MM.1S (cell line): ENCODE measurements around the gene CDH4.
A peak's percentile ranks its signal among the peaks of the same experiment; 100 is the strongest.

Experiments used
- DNase-seq: peaks from one replicate; pipeline ENCODE4 v3.0.0-alpha.2; 2015
- H2AFZ ChIP-seq: fragments of 300-600 bp; sonication (generic); 2 replicates; pipeline ENCODE4 v1.6.0; 2016; ENCODE audit warnings: antibody characterized with exemption, low read length
- H3F3A ChIP-seq: fragments of 300-600 bp; sonication (generic); 2 replicates; pipeline ENCODE4 v1.6.1; 2016; ENCODE audit warnings: mild to moderate bottlenecking, antibody characterized with exemption, low read length, moderate library complexity, mixed read lengths; ENCODE audit not compliant: insufficient read depth
- H3K27ac ChIP-seq: fragments of 300-600 bp; sonication (generic); 2 replicates; pipeline ENCODE4 v1.5.1; 2016; ENCODE audit warnings: mild to moderate bottlenecking, low read length
- H3K27me3 ChIP-seq: fragments of 300-600 bp; sonication (generic); replicated peaks from 2 replicates; pipeline ENCODE4 v1.6.0; 2016; ENCODE audit warnings: low read length; ENCODE audit not compliant: insufficient read depth
- H3K36me3 ChIP-seq: fragments of 300-600 bp; sonication (generic); replicated peaks from 2 replicates; pipeline ENCODE4 v1.6.1; 2016; ENCODE audit warnings: mild to moderate bottlenecking, low read length, mixed read lengths; ENCODE audit not compliant: insufficient read depth
- H3K4me1 ChIP-seq: fragments of 300-600 bp; sonication (generic); 2 replicates; pipeline ENCODE4 v1.6.1; 2016; ENCODE audit warnings: low read length, mixed read lengths
- H3K4me2 ChIP-seq: fragments of 300-600 bp; sonication (generic); 2 replicates; pipeline ENCODE4 v1.6.0; 2016; ENCODE audit warnings: low read depth, low read length
- H3K4me3 ChIP-seq: fragments of 300-600 bp; sonication (generic); 2 replicates; pipeline ENCODE4 v1.5.1; 2016; ENCODE audit warnings: low read length, mixed read lengths
- H3K79me2 ChIP-seq: fragments of 300-600 bp; sonication (generic); 2 replicates; pipeline ENCODE4 v1.6.1; 2016; ENCODE audit warnings: mixed run types, low read length, mixed read lengths
- H3K9ac ChIP-seq: fragments of 300-600 bp; sonication (generic); 2 replicates; pipeline ENCODE4 v1.6.1; 2016; ENCODE audit warnings: low read length, mixed read lengths
- H3K9me2 ChIP-seq: fragments of 300-600 bp; sonication (generic); replicated peaks from 2 replicates; pipeline ENCODE4 v1.6.1; 2016; ENCODE audit warnings: mild to moderate bottlenecking, low read length, mixed read lengths; ENCODE audit not compliant: insufficient read depth
- H3K9me3 ChIP-seq: fragments of 300-600 bp; sonication (generic); replicated peaks from 2 replicates; pipeline ENCODE4 v1.6.1; 2016; ENCODE audit warnings: mild to moderate bottlenecking, low read length, mixed read lengths; ENCODE audit not compliant: insufficient read depth
- H4K20me1 ChIP-seq: fragments of 300-600 bp; sonication (generic); 2 replicates; pipeline ENCODE4 v1.6.1; 2016; ENCODE audit warnings: mild to moderate bottlenecking, low read length, moderate library complexity, mixed read lengths; ENCODE audit not compliant: insufficient read depth
- EZH2 ChIP-seq: fragments of 300-600 bp; sonication (generic); optimal IDR thresholded peaks from 2 replicates; pipeline ENCODE3; 2017; ENCODE audit warnings: low read depth, mild to moderate bottlenecking, antibody characterized with exemption, low read length, mixed read lengths
- EZH2phosphoT487 ChIP-seq: fragments of 300-600 bp; sonication (generic); IDR thresholded peaks from 2 replicates; pipeline ENCODE4 v1.6.1; 2018; ENCODE audit warnings: antibody characterized with exemption, low read length
- TF ChIP-seq, protein P1 (sequence below): fragments of 300-600 bp; sonication (generic); IDR thresholded peaks from 2 replicates; pipeline ENCODE4 v1.5.1; 2016; ENCODE audit warnings: antibody characterized with exemption, low read length, mixed read lengths

CDH4 gene

DNA sequence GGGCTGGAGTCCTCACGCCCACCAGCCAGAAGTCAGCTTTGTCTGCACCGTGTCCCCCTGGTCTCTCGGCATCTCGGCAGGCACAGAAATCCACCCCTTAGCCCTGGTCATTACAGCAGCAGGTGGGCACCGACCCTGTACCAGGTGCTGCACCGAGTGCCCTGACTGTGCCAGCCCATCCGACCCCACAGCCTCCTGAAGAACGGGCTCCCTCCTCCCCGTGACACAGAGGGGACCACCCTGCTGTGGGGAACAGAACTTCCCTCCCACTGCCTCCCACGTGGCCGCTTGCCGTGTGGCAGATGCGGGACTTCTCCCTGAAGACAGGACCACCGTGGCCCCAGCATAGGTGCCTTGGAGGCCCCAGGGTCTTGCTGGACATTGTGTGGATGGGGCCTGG is 652.4 kb downstream of the CDH4 start:
- Histone ChIP-seq H2AFZ (no peak overlapping the region), H3K27me3 (peaks cover 100% of the 10 kb centered on the region), H3K4me2 (no peak overlapping the region), H3K9me3 (no peaks in the 10 kb centered on the region), H3K9ac (no peak overlapping the region), H3F3A (no peaks in the 10 kb centered on the region), H3K9me2 (no peaks in the 10 kb centered on the region), H3K4me3 (no peak overlapping the region), H3K27ac (no peak overlapping the region), H4K20me1 (no peaks in the 10 kb centered on the region), H3K36me3 (no peaks in the 10 kb centered on the region), H3K79me2 (no peaks in the 10 kb centered on the region), H3K4me1 (no peaks in the 10 kb centered on the region)
- no peak for DNase-seq
- TF ChIP-seq EZH2phosphoT487 (no peak), EZH2 (peak; percentile 2)

DNA sequence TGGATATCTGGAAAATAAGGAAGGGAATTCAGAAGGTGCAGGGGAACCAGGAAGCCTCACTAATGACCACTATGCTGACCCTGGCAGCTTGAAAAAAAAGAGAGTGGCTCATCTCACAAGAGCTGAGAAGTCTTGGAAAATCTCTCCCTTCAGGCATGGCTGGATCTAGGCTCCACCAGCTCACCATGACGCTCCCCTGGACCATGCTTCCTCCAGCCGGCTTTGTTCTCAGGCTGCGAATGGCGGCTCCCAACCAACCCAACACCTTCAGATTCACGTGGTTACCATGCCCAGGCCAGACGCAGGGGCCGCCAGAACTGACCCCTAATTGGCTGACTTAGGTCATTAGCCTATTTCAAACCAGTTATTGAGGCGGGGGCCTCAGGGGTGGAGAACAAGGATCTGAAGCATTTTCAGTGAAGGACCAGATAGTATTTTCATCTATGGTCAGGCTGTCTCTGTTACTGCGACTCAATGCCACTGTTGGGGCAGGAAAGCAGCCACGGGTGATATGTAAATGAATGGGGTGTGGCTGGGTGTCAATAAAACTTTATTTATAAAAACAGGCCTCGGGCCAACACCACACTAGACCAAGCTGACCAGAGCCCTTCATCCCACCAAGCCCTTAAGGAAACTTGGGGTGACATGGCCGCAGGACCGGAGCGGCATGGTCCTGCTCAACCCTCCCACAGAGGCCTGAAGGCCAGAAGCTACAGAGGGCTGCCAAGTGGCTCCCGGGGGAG is 653.9 kb downstream of the CDH4 start:
- Histone ChIP-seq H3K4me1 (no peaks in the 10 kb centered on the region), H3F3A (no peaks in the 10 kb centered on the region), H3K27ac (no peak overlapping the region), H2AFZ (no peak overlapping the region), H3K36me3 (no peaks in the 10 kb centered on the region), H3K79me2 (no peaks in the 10 kb centered on the region), H3K27me3 (peaks cover 100% of the 10 kb centered on the region), H3K9ac (no peak overlapping the region), H3K9me2 (no peaks in the 10 kb centered on the region), H3K4me2 (no peak overlapping the region), H3K4me3 (no peak overlapping the region), H4K20me1 (no peaks in the 10 kb centered on the region), H3K9me3 (no peaks in the 10 kb centered on the region)
- no peak for DNase-seq
- TF ChIP-seq EZH2 = no peak
- TF ChIP-seq, protein P1, sequence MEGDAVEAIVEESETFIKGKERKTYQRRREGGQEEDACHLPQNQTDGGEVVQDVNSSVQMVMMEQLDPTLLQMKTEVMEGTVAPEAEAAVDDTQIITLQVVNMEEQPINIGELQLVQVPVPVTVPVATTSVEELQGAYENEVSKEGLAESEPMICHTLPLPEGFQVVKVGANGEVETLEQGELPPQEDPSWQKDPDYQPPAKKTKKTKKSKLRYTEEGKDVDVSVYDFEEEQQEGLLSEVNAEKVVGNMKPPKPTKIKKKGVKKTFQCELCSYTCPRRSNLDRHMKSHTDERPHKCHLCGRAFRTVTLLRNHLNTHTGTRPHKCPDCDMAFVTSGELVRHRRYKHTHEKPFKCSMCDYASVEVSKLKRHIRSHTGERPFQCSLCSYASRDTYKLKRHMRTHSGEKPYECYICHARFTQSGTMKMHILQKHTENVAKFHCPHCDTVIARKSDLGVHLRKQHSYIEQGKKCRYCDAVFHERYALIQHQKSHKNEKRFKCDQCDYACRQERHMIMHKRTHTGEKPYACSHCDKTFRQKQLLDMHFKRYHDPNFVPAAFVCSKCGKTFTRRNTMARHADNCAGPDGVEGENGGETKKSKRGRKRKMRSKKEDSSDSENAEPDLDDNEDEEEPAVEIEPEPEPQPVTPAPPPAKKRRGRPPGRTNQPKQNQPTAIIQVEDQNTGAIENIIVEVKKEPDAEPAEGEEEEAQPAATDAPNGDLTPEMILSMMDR = no peak

DNA sequence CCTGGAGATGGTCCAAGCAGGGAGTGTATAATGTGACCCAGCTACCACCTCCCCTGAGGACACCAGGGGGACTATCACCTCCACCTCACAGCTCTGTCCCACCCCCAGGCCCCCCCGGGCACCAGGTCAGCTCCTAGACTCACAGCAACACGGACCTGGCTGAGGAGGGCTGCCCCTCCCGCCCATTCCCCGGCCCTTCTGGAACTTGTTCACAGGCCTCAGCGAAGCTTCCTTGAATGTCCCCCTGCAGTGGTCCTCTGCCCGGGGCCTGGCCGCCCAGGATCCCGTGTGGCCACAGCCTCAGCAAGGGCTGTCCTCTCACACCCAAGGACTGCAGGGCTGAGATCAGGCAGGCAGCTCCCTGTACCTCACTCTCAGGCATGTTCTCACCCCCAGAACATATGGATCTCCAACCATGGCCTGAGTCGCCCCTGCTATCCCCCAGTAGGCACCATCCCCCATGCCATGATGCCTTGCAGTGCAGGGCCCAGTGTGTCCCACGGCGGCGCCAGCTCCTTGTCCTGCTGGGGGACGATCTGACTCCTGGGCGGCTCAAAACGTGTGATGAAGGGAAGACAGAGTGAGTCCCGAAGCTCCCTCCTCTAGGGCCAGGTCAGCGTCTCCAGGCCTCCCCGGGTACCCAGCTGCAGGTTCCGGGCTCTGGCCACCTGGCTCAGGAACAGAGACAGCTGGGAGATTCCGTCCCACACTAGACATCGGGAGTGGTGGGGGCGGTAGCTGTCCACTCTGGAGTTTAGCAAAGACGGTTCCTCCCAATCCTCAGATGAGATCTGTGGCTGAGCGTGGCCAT is 655.2 kb downstream of the CDH4 start:
- no peaks in the 10 kb centered on the region for H3F3A ChIP-seq
- H3K36me3 ChIP-seq = no peaks in the 10 kb centered on the region
- no peaks in the 10 kb centered on the region for H3K9me2 ChIP-seq
- no peak overlapping the region for H2AFZ ChIP-seq
- H3K27me3 ChIP-seq = peaks cover 100% of the 10 kb centered on the region
- H3K9me3 ChIP-seq = no peaks in the 10 kb centered on the region
- H3K27ac ChIP-seq = no peak overlapping the region
- no peak overlapping the region for H3K9ac ChIP-seq
- DNase-seq = no peak
- TF ChIP-seq, protein P1 = no peak
- no peak for TF ChIP-seq EZH2
- no peak for TF ChIP-seq EZH2phosphoT487
- no peaks in the 10 kb centered on the region for H3K4me1 ChIP-seq
- no peak overlapping the region for H3K4me3 ChIP-seq
- H3K4me2 ChIP-seq = no peak overlapping the region
- H4K20me1 ChIP-seq = no peaks in the 10 kb centered on the region
- no peaks in the 10 kb centered on the region for H3K79me2 ChIP-seq
